DMS53 (cell line): ENCODE results near the gene PXN.
"Not testable (repeated sequence)": the region's sequence is repeated elsewhere in the genome, so short reads cannot be mapped to it uniquely, and the experiment has no call there.

Source experiments
- DNase-seq: peaks from one replicate; lab custom pipeline; 2025; lab: John Stamatoyannopoulos, UW

PXN gene

DNA sequence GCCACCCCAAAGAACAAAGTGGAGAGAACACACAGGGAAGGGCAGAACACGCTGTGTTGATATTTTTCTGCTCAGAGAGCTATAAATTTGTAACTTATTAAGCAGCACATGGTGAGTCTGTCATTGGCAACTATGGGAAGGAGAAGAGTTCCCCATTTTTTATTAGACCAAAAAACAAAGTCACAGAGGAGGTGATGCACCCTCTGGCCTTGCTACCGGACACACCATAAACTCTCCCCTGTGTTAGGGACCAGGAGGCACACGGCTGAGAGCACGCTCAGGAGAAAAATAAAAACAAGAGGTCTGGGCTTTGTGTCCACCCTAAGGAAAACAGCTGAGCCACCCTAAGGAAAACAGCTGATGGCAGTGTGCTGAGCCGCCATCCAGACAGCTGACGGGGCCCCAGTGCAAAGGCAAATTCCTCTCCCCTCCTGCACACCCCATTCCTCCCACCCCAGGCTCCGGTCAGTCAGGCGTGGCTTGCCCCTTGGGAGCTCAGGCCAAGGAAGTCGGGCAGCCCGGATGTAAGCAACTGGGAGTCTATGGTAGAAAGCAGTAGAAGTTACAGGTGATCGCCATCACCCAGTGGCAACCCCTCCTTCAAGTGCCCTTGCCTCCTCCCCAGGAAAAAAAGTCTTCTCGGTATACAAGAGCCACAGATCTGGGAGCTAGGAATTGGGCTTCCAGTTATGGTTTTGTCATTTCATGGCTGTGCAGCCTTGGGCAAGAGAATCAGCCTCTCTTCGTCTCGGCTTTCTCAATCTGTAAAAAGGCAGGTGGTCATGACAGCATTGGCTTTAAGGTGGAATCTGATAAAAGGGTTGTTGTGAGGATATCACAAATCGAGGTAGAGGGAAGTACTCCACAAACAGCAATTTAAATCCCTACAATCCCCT, 2.4 kb downstream of the PXN start:
- DNase-seq: no peak

DNA sequence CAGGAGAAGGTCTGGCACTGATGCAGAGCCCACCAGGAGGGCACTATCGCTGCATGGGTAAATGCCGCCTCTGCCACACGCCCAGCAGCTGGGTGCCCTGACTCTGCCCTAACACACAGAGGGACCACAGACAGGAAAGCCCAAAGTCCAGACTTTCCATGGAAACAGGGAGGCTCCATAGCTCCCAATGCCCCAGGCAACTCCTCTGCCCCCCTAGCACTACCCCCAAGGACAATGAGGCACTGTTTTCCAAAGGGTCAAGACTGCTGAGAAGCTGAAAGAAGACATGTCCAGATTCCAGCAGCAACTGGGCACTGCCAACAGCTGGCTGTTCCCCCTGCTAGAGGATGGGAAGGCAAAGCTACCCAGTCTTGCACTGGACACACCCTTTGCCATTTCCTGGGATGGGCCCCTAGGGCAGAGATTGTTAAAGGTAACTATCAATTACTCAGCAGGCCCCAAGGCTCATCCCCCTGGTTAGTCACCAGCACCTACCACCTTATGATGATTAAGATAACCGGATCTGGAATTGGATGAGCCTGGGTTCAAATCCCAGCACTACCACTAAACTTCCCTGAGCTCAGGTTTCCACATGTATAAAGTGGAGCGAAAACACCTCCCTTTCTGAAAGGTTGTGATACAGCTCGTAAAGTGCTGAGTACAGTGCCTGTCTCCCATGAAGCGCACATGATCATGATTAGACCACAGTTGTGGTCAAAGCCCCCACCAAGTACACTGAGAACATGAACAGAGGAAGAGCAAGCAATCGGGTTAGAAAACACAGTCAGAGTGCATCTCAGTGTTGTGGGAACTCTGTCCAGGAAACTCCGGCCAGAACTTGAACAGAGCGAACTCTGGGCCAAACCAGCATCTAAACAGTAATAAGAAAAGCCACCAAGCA, 3.3 kb downstream of the PXN start:
- no peak for DNase-seq

DNA sequence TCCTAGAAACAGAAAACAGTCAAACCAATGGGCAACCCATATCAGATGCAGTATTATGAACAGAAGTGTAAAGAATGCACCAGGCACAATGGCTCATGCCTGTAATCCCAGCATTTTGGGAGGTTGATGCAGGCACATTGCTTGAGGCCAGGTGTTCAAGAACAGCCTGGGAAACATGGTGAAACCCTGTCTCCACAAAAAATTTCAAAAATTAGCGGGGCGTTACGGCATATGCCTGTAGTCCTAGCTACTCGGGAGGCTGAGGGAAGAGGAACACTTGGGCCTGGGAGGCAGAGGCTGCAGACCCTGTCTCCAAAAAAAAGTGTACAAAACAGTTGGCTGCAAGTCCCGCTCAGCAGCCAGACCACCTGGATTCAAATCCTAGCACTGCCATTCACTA, 4.9 kb downstream of the PXN start:
- no peak for DNase-seq

DNA sequence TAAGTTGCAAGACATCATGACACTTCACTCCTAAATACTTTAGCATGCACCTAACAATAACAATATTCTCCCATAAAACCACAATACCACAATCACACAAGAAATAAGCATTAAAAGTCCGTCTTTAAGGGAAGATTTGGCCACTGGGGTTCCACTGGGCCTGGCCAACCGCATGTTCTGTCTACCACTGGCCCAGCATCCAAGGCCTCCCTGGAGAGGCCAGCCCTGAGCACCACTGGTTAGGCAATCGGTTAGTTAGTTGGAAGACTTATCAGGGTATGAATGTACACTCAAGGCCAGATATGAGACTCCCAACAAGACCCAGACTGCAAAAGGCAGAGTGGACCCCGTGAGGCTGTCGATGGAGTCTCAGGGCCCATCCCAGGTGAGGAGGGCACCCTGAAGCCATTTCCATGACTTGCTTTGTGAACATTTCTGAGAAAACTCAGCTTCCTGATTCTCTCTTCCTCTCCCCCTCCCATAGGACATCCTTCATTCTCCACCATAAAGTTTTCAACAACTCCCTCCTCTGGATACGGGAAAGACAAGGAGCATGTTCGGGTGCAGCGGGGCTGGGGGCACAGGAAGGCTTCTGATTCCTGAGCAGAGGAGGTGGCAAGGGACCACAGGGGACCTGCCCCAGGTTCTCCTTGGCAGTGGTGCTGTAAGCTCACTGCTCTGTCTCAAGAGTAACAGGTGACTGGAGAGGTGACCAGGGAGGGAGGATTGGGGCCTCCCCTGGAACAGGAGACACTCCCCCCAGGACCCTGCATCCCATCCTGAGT, 5.9 kb downstream of the PXN start:
- DNase-seq: no peak

DNA sequence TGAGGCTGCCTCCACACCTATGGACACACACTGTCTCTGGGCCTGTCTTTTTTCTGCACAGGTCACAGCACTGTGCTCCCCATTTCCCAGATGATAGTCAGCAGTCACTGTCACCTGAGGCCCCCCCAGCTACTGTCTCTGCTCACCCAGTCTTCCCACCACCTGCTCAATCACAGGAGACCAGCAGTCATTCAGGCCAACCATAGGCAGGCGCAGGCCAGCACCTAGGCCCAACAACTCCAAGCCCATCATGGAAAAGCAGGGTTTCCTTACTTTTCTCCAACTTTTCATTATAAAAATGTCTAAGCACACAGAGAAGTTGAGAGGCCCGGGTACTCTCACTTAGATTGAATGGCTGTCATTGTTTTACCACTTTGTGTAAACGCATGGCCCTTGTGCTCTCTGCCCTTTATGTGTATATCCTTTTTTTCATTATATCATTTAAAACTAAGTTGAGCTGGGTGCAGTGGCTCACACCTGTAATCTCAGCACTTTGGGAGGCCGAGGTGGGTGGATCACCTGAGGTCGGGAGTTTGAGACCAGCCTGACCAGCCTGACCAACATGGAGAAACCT, 7.1 kb downstream of the PXN start:
- DNase-seq: no peak

DNA sequence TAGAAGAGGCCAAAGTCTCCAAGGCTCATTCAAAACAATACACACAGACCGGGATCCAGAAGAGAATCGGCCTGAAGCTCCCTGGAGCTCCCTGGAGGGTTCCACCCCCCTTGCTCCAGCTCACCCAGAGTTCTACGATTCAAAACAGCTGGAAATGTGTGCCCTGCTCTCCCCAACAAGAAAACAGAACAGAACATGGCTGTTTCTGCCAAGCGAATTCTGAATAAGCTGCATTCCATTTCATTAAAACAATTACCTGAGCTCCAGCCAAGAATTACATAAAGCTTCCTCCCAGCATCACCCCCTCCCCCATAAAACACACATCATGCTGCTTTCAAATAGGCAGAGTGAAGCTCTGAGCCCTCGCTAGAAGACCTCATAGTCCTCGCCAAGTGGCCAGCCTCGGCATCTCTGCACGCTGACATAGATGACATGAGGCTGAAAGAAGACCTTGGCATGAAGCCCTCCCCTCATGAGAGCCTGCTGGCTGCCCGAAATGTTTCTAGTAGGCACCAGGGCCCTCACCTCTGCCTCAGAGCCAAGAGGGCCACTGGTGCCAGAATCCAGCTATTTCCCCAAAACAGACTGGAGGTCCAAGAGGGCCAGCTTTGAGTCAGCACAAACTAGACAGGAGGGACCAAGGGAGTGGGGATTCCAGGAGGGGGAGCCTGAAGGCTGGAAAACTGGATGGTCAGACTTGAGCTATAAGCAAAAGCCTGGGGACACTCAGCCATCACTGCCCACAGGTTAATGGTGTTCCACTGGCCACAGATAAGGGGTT, 8.3 kb downstream of the PXN start:
- no peak for DNase-seq

DNA sequence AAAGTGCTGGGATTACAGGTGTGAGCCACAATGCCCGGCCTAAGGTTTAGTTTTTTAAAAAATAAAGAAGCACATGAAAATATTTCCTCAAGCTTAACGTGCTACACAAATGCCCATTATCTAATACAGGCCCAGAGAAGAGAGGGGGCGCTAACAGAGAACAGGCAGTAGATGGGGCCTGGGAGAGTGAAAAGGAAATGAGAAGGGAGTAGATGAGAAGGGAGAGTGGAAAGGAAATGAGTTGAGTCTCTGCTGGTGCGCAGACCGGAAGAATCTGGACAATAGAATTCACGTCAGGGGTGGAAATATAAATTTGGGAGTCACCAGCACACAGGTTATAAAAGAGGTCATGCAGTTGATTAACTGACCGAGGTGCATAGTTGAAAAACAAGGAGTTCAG, 10.7 kb downstream of the PXN start:
- DNase-seq: no peak

DNA sequence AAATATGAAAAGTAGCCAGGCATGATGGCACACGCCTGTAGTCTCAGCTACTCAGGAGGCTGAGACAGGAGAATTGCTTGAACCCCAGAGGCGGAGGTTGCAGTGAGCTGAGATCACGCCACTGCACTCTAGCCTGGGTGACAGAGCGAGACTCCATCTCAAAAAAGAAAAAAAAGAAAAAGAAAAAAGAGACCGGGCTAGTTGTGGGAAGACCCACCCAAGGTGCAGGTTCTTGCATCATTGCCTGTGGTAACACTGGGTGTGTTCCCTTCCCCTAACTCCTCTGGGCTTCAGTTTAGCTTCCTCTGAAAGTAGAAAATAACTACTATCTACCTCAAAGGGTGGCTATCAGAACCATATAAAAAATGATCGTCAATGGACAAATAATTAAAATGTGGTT, 12.2 kb downstream of the PXN start:
- DNase-seq: not testable (repeated sequence)

DNA sequence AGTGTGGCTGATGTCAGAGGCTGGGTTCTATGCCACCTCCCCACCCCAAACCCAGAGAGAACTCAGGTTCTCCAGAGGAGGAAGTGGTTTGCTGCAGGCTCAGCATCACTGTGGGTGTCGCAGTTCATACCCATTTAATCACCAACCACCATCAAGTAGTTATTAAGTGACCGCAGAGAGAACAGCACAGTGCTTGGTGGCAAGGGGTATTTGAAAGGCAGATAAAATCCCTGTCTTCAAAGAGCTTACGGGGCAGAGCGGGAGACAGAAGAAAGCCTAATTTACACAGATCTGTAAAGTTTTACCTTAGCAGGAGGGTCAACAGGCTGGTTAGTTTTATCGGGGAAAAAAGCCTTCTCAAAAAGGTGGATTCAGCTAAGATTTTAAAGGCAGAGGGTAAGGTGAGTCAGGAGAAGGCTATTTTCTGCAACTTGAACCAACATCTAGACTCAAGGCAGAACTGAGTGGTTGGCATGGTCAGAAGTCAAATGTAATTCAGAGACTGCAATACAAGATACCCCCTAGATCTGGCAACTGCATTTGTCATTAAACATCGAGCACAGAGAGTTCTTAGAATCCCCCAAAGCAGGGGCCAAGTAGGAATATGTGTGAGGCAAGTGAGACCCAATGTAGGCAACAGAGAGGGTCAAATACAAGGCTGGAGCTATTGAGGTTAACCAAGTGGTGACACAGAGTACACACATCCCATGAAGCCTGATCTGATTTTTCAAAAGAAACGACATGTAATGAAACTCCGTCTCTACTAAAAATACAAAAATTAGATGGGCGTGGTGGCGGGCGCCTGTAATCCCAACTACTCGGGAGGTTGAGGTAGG, 13.2 kb downstream of the PXN start:
- no peak for DNase-seq

DNA sequence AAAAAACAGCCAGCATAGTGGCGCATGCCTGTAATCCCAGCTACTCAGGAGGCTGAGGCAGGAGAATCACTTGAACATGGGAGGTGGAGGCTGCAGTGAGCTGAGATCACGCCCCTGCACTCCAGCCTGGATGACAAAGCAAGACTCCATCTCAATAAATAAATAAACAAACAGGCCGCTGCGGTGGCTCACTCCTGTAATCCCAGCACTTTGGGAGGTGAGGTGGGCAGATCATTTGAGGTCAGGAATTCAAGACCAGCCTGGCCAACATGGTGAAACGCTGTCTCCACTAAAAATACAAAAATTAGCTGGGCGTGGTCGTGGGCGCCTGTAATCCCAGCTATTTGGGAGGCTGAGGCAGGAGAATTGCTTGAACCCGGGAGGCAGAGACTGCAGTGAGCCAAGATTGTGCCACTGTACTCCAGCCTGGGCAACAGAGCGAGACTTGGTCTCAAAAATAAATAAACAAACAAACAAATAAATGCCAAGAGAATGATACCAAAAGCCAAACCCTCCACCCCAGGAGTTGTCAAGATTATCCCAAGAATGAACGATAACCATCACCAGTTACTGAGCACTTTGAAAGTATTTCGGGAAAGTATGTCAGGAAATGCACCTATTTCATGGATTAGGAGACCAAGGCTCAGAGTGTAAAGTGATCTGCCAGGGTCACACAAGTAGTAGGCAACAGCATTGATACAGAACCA, 14.0 kb downstream of the PXN start:
- not testable (repeated sequence) for DNase-seq

DNA sequence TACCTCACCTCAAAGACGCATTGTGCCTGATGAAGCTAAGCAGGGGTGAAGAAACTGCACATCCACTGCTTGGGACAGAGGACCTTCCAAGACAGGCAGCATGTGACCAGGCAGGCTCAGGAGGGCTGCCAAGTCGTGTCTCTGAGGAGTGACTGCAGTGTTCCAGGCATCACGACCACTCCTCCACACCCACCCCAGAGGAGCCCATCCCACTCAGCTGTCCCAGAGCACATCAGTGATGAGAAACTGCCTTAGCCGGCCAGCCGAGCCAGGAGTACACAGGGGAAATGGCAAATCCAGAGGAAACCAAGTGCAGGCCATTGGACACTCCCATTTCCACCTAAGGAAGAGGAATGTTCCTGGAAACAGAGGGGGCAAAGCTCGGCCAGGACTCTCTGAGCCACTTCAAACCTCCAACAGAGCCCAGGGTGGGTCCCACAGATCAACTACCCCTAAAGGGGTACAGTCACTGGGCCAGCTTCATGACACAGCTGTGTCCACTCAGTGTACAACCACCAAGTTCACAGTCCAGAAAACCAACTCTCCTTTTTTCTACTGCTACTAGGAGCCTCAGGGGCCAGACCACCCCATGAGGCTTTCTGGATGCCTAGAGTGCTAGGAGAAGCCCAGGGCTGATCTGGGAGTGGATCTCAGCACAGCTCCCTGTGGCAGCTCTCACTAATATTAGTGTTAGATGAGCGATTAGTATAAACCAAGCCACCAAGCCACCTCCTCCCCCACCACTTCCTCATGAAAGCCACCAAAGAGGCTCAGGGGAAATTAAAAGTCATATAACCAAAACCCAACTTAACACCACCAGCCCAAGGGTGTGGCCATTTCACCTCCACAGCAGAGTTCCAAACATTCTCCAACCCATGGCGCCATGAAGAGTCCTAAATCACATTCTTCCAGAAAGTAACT, 15.4 kb downstream of the PXN start:
- DNase-seq: no peak

DNA sequence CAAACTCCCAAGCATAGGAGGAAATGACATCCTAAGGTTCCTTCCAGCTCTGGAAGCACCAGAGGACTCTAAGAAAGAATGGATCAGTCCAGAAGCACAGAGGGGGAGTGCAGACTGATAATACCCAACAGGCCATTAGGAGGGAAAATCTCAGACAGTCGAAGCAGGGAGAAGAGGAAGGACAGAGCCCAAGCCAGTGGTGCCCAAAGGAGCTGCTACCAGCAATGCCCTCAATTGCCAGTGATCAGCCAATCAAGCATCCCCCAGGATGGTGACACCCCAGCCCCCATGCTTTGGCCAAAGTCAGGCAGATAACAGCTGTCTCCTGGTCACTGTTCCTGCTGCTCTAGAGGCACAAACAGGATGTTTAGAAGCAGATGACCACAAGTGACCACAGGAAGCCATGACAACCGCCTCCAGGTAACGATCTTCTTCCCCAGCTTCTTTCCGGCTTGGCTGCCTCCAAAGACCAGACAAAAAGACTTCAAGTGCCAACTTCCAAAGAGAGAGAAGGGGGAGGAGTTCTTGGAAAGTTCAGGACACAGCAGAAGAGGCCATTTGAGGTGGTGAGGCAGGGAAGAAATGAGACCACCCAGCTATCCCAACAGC, 16.2 kb downstream of the PXN start:
- no peak for DNase-seq

DNA sequence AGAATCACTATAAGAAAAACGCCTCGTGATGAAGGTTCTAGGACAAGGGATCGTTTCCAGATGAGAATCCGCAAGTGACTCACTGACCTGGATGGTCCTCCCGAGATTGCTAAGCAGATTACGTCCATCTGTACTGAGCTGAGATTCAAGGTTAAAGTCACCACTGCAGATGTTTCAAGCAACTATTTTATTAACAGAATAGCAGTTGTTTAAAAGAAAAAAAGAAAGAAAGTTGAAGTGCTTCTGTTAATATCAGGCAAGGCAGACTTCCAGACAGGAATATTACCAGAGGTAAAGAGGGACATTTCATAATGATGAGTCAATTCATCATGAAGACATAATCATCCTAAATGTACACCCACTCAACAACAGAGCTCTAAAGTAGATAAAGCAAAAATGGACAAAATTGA, 17.9 kb downstream of the PXN start:
- no peak for DNase-seq

DNA sequence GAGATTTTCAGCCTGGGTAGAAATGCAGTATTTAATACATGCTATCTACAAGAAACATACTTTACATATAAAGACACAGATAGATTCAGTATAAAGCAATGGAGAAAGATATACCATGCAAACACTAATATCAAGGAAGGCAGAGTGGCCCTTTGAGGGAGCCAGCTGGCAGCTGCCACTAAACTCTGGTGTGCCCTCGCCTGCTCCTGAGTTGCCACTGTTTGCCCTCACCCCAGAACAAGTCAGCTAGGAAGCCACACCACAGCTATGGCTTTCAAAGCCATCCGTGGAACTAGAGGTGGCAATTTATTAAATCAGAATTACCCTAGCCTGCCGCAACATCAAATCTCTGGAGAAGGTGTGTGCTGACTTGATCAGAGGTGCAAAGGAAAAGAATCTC, 18.3 kb downstream of the PXN start:
- no peak for DNase-seq

DNA sequence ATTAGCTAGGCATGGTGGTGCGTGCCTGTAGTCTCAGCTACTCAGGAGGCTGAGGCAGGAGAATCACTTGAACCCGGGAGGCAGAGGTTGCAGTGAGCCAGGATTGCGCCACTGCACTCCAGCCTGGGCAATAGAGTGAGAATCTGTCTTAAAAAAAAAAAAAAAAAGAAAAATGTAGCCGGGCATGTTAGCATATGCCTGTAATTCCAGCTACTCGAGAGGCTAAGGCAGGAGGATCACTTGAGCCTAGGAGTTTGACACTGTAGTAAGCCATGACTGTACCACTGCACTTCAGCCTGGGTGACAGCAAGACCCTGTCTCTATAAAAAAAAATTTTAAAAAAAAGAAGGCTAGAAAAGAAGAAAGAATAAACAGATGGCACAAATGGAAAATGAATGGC, 18.8 kb downstream of the PXN start:
- not testable (repeated sequence) for DNase-seq

DNA sequence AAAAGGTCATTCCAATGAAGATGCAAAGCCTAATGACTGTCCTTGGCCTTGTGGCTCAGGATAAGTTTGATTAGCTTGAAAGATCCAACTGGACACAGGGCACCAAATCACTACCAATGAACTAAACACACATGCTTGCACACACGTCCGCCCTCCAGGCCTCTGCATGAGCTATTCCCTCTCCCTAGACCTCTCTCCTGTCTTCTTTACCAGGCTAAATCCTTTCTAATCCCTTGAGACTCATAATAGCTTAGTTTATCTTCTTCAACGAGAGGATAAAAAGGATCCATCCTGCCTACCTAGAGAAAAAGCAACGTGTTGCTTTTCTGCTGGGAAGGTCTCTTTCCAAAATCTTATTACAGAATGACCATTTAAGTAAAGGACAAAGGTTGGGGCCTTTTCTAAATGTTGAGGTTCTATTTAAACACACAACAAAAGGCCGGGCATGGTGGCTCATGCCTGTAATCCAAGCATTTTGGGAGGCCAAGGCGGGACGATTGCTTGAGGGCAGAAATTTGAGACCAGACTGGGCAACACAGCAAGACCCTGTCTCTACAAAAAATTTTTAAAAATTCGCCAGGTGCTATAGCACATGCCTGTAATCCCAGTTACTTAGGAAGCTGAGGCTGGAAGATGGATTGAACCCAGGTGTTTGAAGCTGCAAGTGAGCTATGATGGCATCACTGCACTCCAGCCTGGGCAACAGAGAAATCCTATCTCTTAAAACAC, 22.4 kb downstream of the PXN start:
- DNase-seq: no peak

DNA sequence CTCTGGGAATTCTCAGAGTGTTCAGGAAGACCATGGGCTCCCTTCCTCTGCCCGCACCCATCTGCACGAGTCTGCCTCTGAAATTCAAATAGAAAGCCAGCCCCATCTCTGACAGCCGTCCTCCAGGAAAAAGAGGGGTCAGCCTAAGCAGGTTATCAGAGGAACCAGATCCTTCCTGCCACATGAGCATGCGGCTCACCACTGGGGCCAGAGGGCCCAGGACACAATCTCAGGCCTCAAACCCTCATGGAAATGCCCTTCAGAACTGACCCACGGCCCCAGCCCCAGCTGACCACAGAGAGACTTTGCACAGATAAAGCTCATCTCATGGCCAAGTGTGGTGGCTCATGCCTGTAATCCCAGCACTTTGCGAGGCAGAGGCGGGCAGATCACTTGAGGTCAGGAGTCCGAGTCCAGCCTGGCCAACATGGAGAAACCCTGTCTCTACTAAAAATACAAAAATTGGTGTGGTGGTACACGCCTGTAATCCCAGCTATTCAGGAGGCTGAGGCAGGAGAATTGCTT, 23.2 kb downstream of the PXN start:
- DNase-seq: no peak
